HEK293 (cell line): ENCODE measurements around the gene GNG12.

Source experiments
- CTCF ChIA-PET: fragments of 350-600 bp; formaldehyde crosslinking; extraction: SDS; loops from one replicate; lab custom pipeline; 2021; ENCODE audit warnings: antibody characterized with exemption; lab: Yijun Ruan, JAX
- POLR2A ChIA-PET: fragments of 300-600 bp; formaldehyde crosslinking; extraction: SDS; loops from one replicate; lab custom pipeline; 2020; ENCODE audit warnings: antibody characterized with exemption, inconsistent platforms; lab: Yijun Ruan, JAX
- H3K27ac ChIP-seq: fragments of 200-500 bp; sonication (Bioruptor generic); 2 replicates; pipeline ENCODE4 v1.5.1; 2014; ENCODE audit warnings: low read depth, low read length, control low read depth, inconsistent platforms; ENCODE audit errors: extremely low read depth
- H3K36me3 ChIP-seq, 2 experiments: fragments of 200-500 bp in 1 of 2; sonication (Bioruptor generic) in 1 of 2; 1 replicate in 1 of 2; 2 replicates in 1 of 2; pipeline ENCODE4 v1.5.1; 2014 to 2017; ENCODE audit warnings: inconsistent platforms in 2 of 2, low read length in 2 of 2; ENCODE audit not compliant: control insufficient read depth in 2 of 2, insufficient read depth in 1 of 2
- H3K4me1 ChIP-seq: fragments of 200-500 bp; sonication (Bioruptor generic); 2 replicates; pipeline ENCODE4 v1.5.1; 2014; ENCODE audit warnings: mild to moderate bottlenecking, low read length, inconsistent platforms; ENCODE audit not compliant: control insufficient read depth, insufficient read depth
- H3K4me3 ChIP-seq: 2 replicates; pipeline ENCODE4 v1.5.1; 2011; ENCODE audit warnings: low read depth, mild to moderate bottlenecking, control low read depth, low read length, moderate library complexity
- H3K9me3 ChIP-seq: fragments of 200-500 bp; sonication (Bioruptor generic); 2 replicates; pipeline ENCODE4 v1.5.1; 2014; ENCODE audit warnings: low read depth, low read length, inconsistent platforms; ENCODE audit not compliant: control insufficient read depth, insufficient read depth
- KLF7 ChIP-seq: fragments of 450-650 bp; formaldehyde crosslinking; IDR thresholded peaks from 2 replicates; pipeline ENCODE4 v1.5.1; 2016; ENCODE audit warnings: missing biosample characterization, missing genetic modification characterization, borderline replicate concordance
- TRIM28 ChIP-seq: IDR thresholded peaks from 2 replicates; pipeline ENCODE4 v1.6.1; 2011; ENCODE audit warnings: low read length, control low read depth, borderline replicate concordance
- WT1 ChIP-seq: fragments of 450-650 bp; formaldehyde crosslinking; IDR thresholded peaks from 2 replicates; pipeline ENCODE4 v1.5.1; 2016; ENCODE audit warnings: missing biosample characterization, missing genetic modification characterization
- ZBTB1 ChIP-seq: fragments of 450-650 bp; formaldehyde crosslinking; IDR thresholded peaks from 2 replicates; pipeline ENCODE4 v1.5.1; 2016; ENCODE audit warnings: missing biosample characterization, missing genetic modification characterization
- ZBTB11 ChIP-seq: fragments of 450-650 bp; formaldehyde crosslinking; conservative IDR thresholded peaks from 2 replicates; pipeline ENCODE4 v1.5.1; 2016; ENCODE audit warnings: low read depth, missing biosample characterization, missing genetic modification characterization
- ZEB2 ChIP-seq: fragments of 450-650 bp; formaldehyde crosslinking; IDR thresholded peaks from 2 replicates; pipeline ENCODE4 v1.5.1; 2016; ENCODE audit warnings: missing biosample characterization, missing genetic modification characterization
- ZIC2 ChIP-seq: fragments of 450-650 bp; formaldehyde crosslinking; IDR thresholded peaks from 2 replicates; pipeline ENCODE4 v1.5.1; 2016; ENCODE audit warnings: missing biosample characterization, missing genetic modification characterization
- ZNF169 ChIP-seq: fragments of 450-650 bp; formaldehyde crosslinking; IDR thresholded peaks from 2 replicates; pipeline ENCODE4 v1.5.1; 2016; ENCODE audit warnings: missing biosample characterization, missing genetic modification characterization
- ZNF174 ChIP-seq: fragments of 450-650 bp; formaldehyde crosslinking; IDR thresholded peaks from 2 replicates; pipeline ENCODE4 v1.5.0; 2017; ENCODE audit warnings: missing biosample characterization, mild to moderate bottlenecking, missing genetic modification characterization
- ZNF23 ChIP-seq: fragments of 450-650 bp; formaldehyde crosslinking; IDR thresholded peaks from 2 replicates; pipeline ENCODE4 v1.5.1; 2016; ENCODE audit warnings: missing biosample characterization, missing genetic modification characterization, borderline replicate concordance
- ZNF239 ChIP-seq: fragments of 450-650 bp; formaldehyde crosslinking; IDR thresholded peaks from 2 replicates; pipeline ENCODE4 v1.5.1; 2016; ENCODE audit warnings: missing biosample characterization, missing genetic modification characterization
- ZNF37A ChIP-seq: fragments of 450-650 bp; IDR thresholded peaks from 2 replicates; pipeline ENCODE4 v1.5.1; 2018; ENCODE audit warnings: missing biosample characterization, missing genetic modification characterization
- ZNF514 ChIP-seq: fragments of 450-650 bp; formaldehyde crosslinking; IDR thresholded peaks from 2 replicates; pipeline ENCODE4 v1.5.1; 2016; ENCODE audit warnings: missing biosample characterization, missing genetic modification characterization
- ZNF571 ChIP-seq: fragments of 450-650 bp; formaldehyde crosslinking; IDR thresholded peaks from 2 replicates; pipeline ENCODE4 v1.5.0; 2017; ENCODE audit warnings: missing biosample characterization, missing genetic modification characterization
- ZNF624 ChIP-seq: fragments of 450-650 bp; formaldehyde crosslinking; IDR thresholded peaks from 2 replicates; pipeline ENCODE4 v1.5.1; 2017; ENCODE audit warnings: missing biosample characterization, missing genetic modification characterization
- ZNF658 ChIP-seq: fragments of 450-650 bp; formaldehyde crosslinking; IDR thresholded peaks from 2 replicates; pipeline ENCODE4; 2016; ENCODE audit warnings: missing biosample characterization, missing genetic modification characterization
- ZNF664 ChIP-seq: fragments of 450-650 bp; formaldehyde crosslinking; IDR thresholded peaks from 2 replicates; pipeline ENCODE4 v1.5.1; 2016; ENCODE audit warnings: missing biosample characterization, missing genetic modification characterization
- ZNF747 ChIP-seq: fragments of 450-650 bp; formaldehyde crosslinking; IDR thresholded peaks from 2 replicates; pipeline ENCODE4 v1.5.1; 2016; ENCODE audit warnings: missing biosample characterization, missing genetic modification characterization
- ZNF837 ChIP-seq: fragments of 450-650 bp; formaldehyde crosslinking; IDR thresholded peaks from 2 replicates; pipeline ENCODE4 v1.5.1; 2016; ENCODE audit warnings: missing biosample characterization, missing genetic modification characterization
- TF ChIP-seq, protein P1 (sequence below): fragments of 450-650 bp; formaldehyde crosslinking; IDR thresholded peaks from 2 replicates; pipeline ENCODE4 v1.5.1; 2017; ENCODE audit warnings: missing biosample characterization, missing genetic modification characterization
- TF ChIP-seq, protein P2 (sequence below): fragments of 450-650 bp; formaldehyde crosslinking; IDR thresholded peaks from 2 replicates; pipeline ENCODE4 v1.5.1; 2016; ENCODE audit warnings: missing biosample characterization, missing genetic modification characterization, low read depth
- TF ChIP-seq, protein P3 (sequence below): fragments of 450-650 bp; formaldehyde crosslinking; IDR thresholded peaks from 2 replicates; pipeline ENCODE4 v1.5.1; 2016; ENCODE audit warnings: missing biosample characterization, missing genetic modification characterization
- TF ChIP-seq, protein P4 (sequence below): fragments of 450-650 bp; formaldehyde crosslinking; IDR thresholded peaks from 2 replicates; pipeline ENCODE4 v1.5.1; 2016; ENCODE audit warnings: missing biosample characterization, missing genetic modification characterization

The GNG12 gene

DNA sequence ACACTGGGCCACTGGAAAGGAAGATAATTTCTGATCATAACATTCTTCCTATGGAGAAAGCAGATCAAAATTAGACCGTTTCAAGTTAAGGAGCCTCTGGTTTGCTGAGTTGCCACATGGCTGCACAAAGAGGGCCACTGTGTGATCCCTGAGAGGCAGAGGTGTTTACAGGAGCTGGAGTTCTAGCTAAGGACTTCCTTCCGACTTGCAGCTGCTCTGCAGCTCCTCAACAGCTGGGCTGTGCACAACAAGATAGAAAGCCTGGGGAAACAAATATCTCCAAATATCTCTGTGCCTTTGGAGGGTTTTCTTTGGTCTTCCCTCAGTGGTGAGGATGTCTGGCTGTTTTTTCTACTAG, 121.4 kb downstream of the GNG12 start (continued):
- no peak for TF ChIP-seq TRIM28
- no peak for TF ChIP-seq ZIC2
- TF ChIP-seq, protein P1, sequence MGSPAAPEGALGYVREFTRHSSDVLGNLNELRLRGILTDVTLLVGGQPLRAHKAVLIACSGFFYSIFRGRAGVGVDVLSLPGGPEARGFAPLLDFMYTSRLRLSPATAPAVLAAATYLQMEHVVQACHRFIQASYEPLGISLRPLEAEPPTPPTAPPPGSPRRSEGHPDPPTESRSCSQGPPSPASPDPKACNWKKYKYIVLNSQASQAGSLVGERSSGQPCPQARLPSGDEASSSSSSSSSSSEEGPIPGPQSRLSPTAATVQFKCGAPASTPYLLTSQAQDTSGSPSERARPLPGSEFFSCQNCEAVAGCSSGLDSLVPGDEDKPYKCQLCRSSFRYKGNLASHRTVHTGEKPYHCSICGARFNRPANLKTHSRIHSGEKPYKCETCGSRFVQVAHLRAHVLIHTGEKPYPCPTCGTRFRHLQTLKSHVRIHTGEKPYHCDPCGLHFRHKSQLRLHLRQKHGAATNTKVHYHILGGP (tag by site-specific recombination): no peak
- TF ChIP-seq ZNF514 (tag by site-specific recombination): no peak
- no peak for TF ChIP-seq ZEB2 (tag by site-specific recombination)

DNA sequence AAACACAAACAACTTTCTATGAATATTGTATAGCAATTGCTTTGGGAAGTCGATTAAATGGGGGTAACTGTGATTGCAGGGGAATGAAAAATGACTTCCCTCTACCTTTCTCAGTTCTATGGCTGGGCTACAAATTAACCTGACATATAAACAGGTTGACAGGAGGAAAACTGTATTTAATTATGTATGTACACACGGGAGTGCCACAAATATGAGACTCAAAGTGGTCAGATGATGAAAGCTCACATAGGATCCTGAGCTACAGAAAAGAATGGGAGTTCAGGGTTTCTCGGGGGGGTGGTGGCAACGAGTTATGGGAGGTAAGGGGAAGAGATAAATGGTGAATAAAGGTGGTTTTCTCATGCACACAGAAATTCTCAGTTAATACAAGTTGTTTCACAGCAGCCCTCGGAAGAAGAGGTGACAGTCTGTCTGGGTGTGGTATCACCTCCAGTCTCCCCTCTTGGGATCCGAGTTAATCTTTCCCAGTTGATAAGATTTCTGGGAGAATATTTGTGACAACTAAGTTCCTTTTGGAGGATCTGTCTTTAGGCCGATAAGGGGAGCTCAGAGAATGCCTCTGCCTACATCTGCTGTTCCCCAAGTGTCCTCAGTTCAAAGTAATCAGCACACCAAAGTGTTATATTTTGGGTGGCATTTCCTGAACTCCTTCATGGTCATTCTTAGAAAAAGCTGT, 122.0 kb downstream of the GNG12 start:
- POLR2A ChIA-PET: no interaction called here
- TF ChIP-seq ZNF837: no peak
- TF ChIP-seq ZNF239: no peak
- TF ChIP-seq, protein P2, sequence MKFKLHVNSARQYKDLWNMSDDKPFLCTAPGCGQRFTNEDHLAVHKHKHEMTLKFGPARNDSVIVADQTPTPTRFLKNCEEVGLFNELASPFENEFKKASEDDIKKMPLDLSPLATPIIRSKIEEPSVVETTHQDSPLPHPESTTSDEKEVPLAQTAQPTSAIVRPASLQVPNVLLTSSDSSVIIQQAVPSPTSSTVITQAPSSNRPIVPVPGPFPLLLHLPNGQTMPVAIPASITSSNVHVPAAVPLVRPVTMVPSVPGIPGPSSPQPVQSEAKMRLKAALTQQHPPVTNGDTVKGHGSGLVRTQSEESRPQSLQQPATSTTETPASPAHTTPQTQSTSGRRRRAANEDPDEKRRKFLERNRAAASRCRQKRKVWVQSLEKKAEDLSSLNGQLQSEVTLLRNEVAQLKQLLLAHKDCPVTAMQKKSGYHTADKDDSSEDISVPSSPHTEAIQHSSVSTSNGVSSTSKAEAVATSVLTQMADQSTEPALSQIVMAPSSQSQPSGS (tag by site-specific recombination): no peak
- no peak for TF ChIP-seq ZNF571 (tag by site-specific recombination)
- TF ChIP-seq, protein P3, sequence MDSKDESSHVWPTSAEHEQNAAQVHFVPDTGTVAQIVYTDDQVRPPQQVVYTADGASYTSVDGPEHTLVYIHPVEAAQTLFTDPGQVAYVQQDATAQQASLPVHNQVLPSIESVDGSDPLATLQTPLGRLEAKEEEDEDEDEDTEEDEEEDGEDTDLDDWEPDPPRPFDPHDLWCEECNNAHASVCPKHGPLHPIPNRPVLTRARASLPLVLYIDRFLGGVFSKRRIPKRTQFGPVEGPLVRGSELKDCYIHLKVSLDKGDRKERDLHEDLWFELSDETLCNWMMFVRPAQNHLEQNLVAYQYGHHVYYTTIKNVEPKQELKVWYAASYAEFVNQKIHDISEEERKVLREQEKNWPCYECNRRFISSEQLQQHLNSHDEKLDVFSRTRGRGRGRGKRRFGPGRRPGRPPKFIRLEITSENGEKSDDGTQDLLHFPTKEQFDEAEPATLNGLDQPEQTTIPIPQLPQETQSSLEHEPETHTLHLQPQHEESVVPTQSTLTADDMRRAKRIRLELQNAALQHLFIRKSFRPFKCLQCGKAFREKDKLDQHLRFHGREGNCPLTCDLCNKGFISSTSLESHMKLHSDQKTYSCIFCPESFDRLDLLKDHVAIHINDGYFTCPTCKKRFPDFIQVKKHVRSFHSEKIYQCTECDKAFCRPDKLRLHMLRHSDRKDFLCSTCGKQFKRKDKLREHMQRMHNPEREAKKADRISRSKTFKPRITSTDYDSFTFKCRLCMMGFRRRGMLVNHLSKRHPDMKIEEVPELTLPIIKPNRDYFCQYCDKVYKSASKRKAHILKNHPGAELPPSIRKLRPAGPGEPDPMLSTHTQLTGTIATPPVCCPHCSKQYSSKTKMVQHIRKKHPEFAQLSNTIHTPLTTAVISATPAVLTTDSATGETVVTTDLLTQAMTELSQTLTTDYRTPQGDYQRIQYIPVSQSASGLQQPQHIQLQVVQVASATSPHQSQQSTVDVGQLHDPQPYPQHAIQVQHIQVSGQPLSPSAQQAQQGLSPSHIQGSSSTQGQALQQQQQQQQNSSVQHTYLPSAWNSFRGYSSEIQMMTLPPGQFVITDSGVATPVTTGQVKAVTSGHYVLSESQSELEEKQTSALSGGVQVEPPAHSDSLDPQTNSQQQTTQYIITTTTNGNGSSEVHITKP (tag by site-specific recombination): peak; percentile 97
- TF ChIP-seq WT1 (tag by site-specific recombination): peak; percentile 62
- TF ChIP-seq ZBTB1 (tag by site-specific recombination): no peak
- H3K36me3 ChIP-seq: no peaks in the 10 kb centered on the region
- CTCF ChIA-PET: interaction anchor here (0.7 to 1.6 kb wide), 4 partner anchors 10 to 60 kb away, joined by 3 to 6 read pairs (median 4); no protein-coding TSS in a partner anchor
- H3K9me3 ChIP-seq: no peaks in the 10 kb centered on the region
- peaks cover 15% of the 10 kb centered on the region for H3K4me1 ChIP-seq
- no peak overlapping the region for H3K27ac ChIP-seq
- H3K4me3 ChIP-seq: no peak overlapping the region

DNA sequence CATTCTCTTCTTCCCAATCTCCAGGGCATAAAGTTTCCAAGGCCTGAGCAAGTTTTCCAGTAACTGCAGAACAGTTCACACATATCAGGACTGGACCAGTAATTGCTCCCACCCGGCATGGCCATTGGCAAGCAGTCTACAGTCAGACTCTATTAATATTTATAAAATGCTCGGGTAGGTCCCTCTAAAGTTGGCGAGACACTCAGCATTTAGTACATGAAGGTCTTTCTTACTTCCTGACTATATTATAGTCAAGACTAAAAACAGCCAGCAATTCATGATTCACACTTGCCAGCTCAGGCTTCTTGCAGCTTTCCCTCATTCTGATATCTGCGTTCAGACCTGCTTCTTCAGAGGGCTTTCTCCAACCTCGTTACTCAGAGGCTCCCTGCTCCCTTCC, 122.8 kb downstream of the GNG12 start:
- peaks cover 0 to 4% of the 10 kb centered on the region in 2 experiments; a peak in 1 of 3 replicates for H3K36me3 ChIP-seq
- TF ChIP-seq, protein P4, sequence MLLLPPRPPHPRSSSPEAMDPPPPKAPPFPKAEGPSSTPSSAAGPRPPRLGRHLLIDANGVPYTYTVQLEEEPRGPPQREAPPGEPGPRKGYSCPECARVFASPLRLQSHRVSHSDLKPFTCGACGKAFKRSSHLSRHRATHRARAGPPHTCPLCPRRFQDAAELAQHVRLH (tag by site-specific recombination): no peak
- no peak for TF ChIP-seq KLF7
- no peak for TF ChIP-seq ZBTB11 (tag by site-specific recombination)
- TF ChIP-seq ZNF658 (tag by site-specific recombination): no peak
- TF ChIP-seq ZNF837: no peak
- TF ChIP-seq ZNF747 (tag by site-specific recombination): no peak
- TF ChIP-seq ZNF169 (tag by site-specific recombination): no peak
- no peak for TF ChIP-seq ZNF23 (tag by site-specific recombination)
- no peak for TF ChIP-seq ZNF37A (tag by site-specific recombination)
- no peak for TF ChIP-seq ZNF664
- TF ChIP-seq ZNF174: no peak
- TF ChIP-seq ZNF624 (tag by site-specific recombination): no peak
- TF ChIP-seq, all 188 proteins: peak for 0
- Histone ChIP-seq H3K27ac (no peak overlapping the region), H3K4me1 (peaks cover 15% of the 10 kb centered on the region), H3K4me3 (no peak overlapping the region), H3K9me3 (no peaks in the 10 kb centered on the region)
- CTCF ChIA-PET: no interaction called here
- POLR2A ChIA-PET: no interaction called here
